Ovary (tissue), 9 donors: ENCODE measurements around the gene ZFPM1. TPM values are rescaled to one million over a fixed set of nuclear protein-coding genes. Genes with fewer than 3 reads are reported as not detected.

Experiments
- DNase-seq, 5 donors: peaks; one replicate each; pipeline ENCODE4 v3.0.0-alpha.2; 2019 to 2020
- H3K27ac ChIP-seq, 2 donors: fragments of 200-600 bp; one replicate each; pipeline versions ENCODE4 v1.5.1 to v1.8.0; 2019 to 2022
- H3K27me3 ChIP-seq: fragments of 200-600 bp; one replicate; pipeline ENCODE4 v1.8.0; 2022
- H3K36me3 ChIP-seq: fragments of 200-600 bp; sonication (generic); one replicate; pipeline ENCODE4 v1.5.1; 2019
- H3K4me1 ChIP-seq: one replicate; pipeline ENCODE4 v1.8.1; 2013; ENCODE audit warnings: mild to moderate bottlenecking, moderate library complexity; ENCODE audit not compliant: insufficient read depth
- H3K4me3 ChIP-seq: fragments of 200-600 bp; sonication (generic); one replicate; pipeline ENCODE4 v1.5.1; 2017
- H3K9me3 ChIP-seq, 2 donors: fragments of 200-600 bp in 1 of 2; sonication (generic) in 1 of 2; one replicate each; pipeline versions ENCODE4 v1.5.1 to v1.8.1; 2013 to 2019; ENCODE audit warnings: mild to moderate bottlenecking in 1 of 2, moderate library complexity in 1 of 2
- CTCF ChIP-seq, 3 donors: fragments of 450-650 bp in 2 of 3; fragments of 200-600 bp in 1 of 3; IDR thresholded peaks; one replicate each; pipeline versions ENCODE4 v1.5.1 to v1.8.0; 2016 to 2022; ENCODE audit warnings: antibody characterized with exemption in 3 of 3, mild to moderate bottlenecking in 1 of 3
- EP300 ChIP-seq: sonication (generic); formaldehyde crosslinking; IDR thresholded peaks from one replicate; pipeline ENCODE4 v1.6.1; 2017; ENCODE audit warnings: antibody characterized with exemption
- POLR2A ChIP-seq: fragments of 450-650 bp; IDR thresholded peaks from one replicate; pipeline ENCODE4 v1.6.1; 2017; ENCODE audit warnings: antibody characterized with exemption, mild to moderate bottlenecking, moderate library complexity
- WGBS, 3 donors: extraction: QIAGEN DNeasy Blood & Tissue Kit in 1 of 3; methylation state at CpG; one replicate each; pipeline versions ENCODE4 v1.1.5 to v1.1.7; 2013 to 2017; 5-methylcytosine and 5-hydroxymethylcytosine counted together
- intact Hi-C, 4 donors: fragments of 100-400 bp; cut with DNase I; formaldehyde crosslinking; loops; one replicate each; pipeline versions ENCODE4 v1.11.0 to v1.15.1; 2022 to 2023
- polyA plus RNA-seq, 2 donors: library from polyadenylated mRNA; stranded (reverse); fragments of 200-250 nt in 1 of 2; fragments of 350-450 nt in 1 of 2; fragmentation: Illumina TruSeq in 1 of 2; extraction: RNeasy Lipid Tissue Mini Kit (QIAGEN cat#74804) in 1 of 2; gene quantifications; one replicate each; pipeline ENCODE4 v1.2.3, GENCODE V29; 2013 to 2014
- total RNA-seq, 7 donors: library from RNA; depleted of rRNA in 2 of 7; stranded (reverse); fragments of >200 nt in 2 of 7; fragmentation: NEBNext Ultra II Directional in 3 of 7; extraction: Animal tissue kit (Norgen Biotek cat#: 25700) in 3 of 7; gene quantifications; one replicate each; pipeline versions ENCODE4 v1.1.0 to v1.2.4, GENCODE V29; 2016 to 2023
- donor health status: DM: no; HTN: no; CAD: no; lungs with moderate emphysema.
- donor health status: DM: no; HTN: no; CAD: no.
- donor health status: Bipolar disorder and iron deficiency.
- donor health status: DM: yes; HTN: yes; CAD: no.
- donor health status: DM: no; HTN: no; CAD: no.
- donor health status: DM: yes; HTN: yes; CAD: no.

The ZFPM1 gene
- total and polyA plus RNA-seq, 9 donors = 0.10 to 11.4 (median 3.5) TPM

GRCh38 chr16:88550246-88550661, 97.2 kb downstream of the ZFPM1 start:
- Histone ChIP-seq H3K9me3 (no peaks in the 10 kb centered on the region), H3K27ac (no peak overlapping the region), H3K27me3 (no peaks in the 10 kb centered on the region), H3K36me3 (no peaks in the 10 kb centered on the region), H3K4me3 (no peak overlapping the region), H3K4me1 (no peaks in the 10 kb centered on the region)
- no peak for TF ChIP-seq EP300
- TF ChIP-seq POLR2A = no peak
- TF ChIP-seq CTCF (IDR thresholded peaks at IDR 0.05) = no peak
- DNase-seq = no peak
- WGBS, 3 donors = 24 to 46% (median 30%) methylated on average over 13 to 16 of the region's 16 CpGs
- intact Hi-C loops = no loop called here

- Histone ChIP-seq H3K27me3 (no peaks in the 10 kb centered on the region), H3K36me3 (no peaks in the 10 kb centered on the region), H3K4me3 (no peak overlapping the region), H3K4me1 (no peaks in the 10 kb centered on the region), H3K9me3 (no peaks in the 10 kb centered on the region), H3K27ac (no peak overlapping the region)
- 66 to 73% (median 68%) methylated on average over 8 to 10 of the region's 10 CpGs for WGBS, 3 donors
- intact Hi-C loops = no loop called here
- no peak for DNase-seq
- TF ChIP-seq CTCF (IDR thresholded peaks at IDR 0.05) = no peak
- no peak for TF ChIP-seq POLR2A
- TF ChIP-seq EP300 = no peak
Measured at GRCh38 chr16:88552166-88552565, 99.1 kb downstream of the ZFPM1 start.

GRCh38 chr16:88552815-88553214, 99.7 kb downstream of the ZFPM1 start:
- intact Hi-C loops = no loop called here
- no peaks in the 10 kb centered on the region for H3K4me1 ChIP-seq
- no peak for DNase-seq
- no peak overlapping the region for H3K27ac ChIP-seq
- H3K4me3 ChIP-seq = no peak overlapping the region
- H3K9me3 ChIP-seq = no peaks in the 10 kb centered on the region
- TF ChIP-seq POLR2A (no peak), CTCF (IDR thresholded peaks at IDR 0.05) (no peak), EP300 (no peak)
- no peaks in the 10 kb centered on the region for H3K36me3 ChIP-seq
- no peaks in the 10 kb centered on the region for H3K27me3 ChIP-seq
- WGBS, 3 donors = 34 to 49% (median 37%) methylated on average over 13 of the region's 13 CpGs

GRCh38 chr16:88553739-88554138, 100.7 kb downstream of the ZFPM1 start:
- intact Hi-C loops = no loop called here
- WGBS, 3 donors = 62 to 75% (median 63%) methylated on average over 16 of the region's 16 CpGs
- H3K9me3 ChIP-seq = no peaks in the 10 kb centered on the region
- no peaks in the 10 kb centered on the region for H3K4me1 ChIP-seq
- TF ChIP-seq CTCF (IDR thresholded peaks at IDR 0.05) = no peak
- TF ChIP-seq POLR2A = no peak
- no peak for TF ChIP-seq EP300
- no peak for DNase-seq
- H3K27me3 ChIP-seq = no peaks in the 10 kb centered on the region
- no peaks in the 10 kb centered on the region for H3K36me3 ChIP-seq
- no peak overlapping the region for H3K4me3 ChIP-seq
- H3K27ac ChIP-seq = no peak overlapping the region
